Aorta (tissue), 5 donors: ENCODE data around the gene BCO1. TPM values are rescaled to one million over a fixed set of nuclear protein-coding genes. Genes with fewer than 3 reads are reported as not detected.

Source experiments
- ATAC-seq: fragments of 200-7000 bp; cut with Tn5 transposase; one replicate; pipeline ENCODE4 v1.9.1; 2022; ENCODE audit warnings: moderate library complexity; ENCODE audit not compliant: low FRiP score
- DNase-seq, 2 donors: peaks; one replicate each; pipeline ENCODE4 v3.0.0-alpha.2; 2020
- H3K27ac ChIP-seq, 2 donors: one replicate each; pipeline ENCODE4 v1.5.1; 2013; ENCODE audit warnings: low read length in 2 of 2, mild to moderate bottlenecking in 2 of 2, moderate library complexity in 2 of 2, control low read depth in 1 of 2, inconsistent platforms in 1 of 2, low read depth in 1 of 2
- H3K27me3 ChIP-seq, 2 donors: one replicate each; pipeline ENCODE4 v1.6.1; 2013; ENCODE audit warnings: control low read depth in 1 of 2, low read length in 1 of 2, mild to moderate bottlenecking in 1 of 2, moderate library complexity in 1 of 2; ENCODE audit not compliant: insufficient read depth in 2 of 2, control insufficient read depth in 1 of 2
- H3K36me3 ChIP-seq, 2 donors: one replicate each; pipeline ENCODE4 v1.6.1; 2013; ENCODE audit warnings: control low read depth in 1 of 2, low read length in 1 of 2, mild to moderate bottlenecking in 1 of 2; ENCODE audit not compliant: insufficient read depth in 2 of 2, control insufficient read depth in 1 of 2
- H3K4me1 ChIP-seq, 2 donors: one replicate each; pipeline ENCODE4 v1.6.1; 2013; ENCODE audit warnings: low read length in 2 of 2, control low read depth in 1 of 2, mild to moderate bottlenecking in 1 of 2, moderate library complexity in 1 of 2; ENCODE audit not compliant: insufficient read depth in 2 of 2, control insufficient read depth in 1 of 2
- H3K4me3 ChIP-seq, 2 donors: one replicate each; pipeline ENCODE4 v1.5.1; 2013; ENCODE audit warnings: low read length in 2 of 2, control low read depth in 1 of 2, mild to moderate bottlenecking in 1 of 2
- H3K9me3 ChIP-seq: one replicate; pipeline ENCODE4 v1.6.1; 2013; ENCODE audit warnings: mild to moderate bottlenecking, low read length; ENCODE audit not compliant: control insufficient read depth
- WGBS, 2 donors: extraction: QIAGEN DNeasy Blood & Tissue Kit; methylation state at CpG; one replicate each; pipeline ENCODE4 v1.1.7; 2013; 5-methylcytosine and 5-hydroxymethylcytosine counted together
- intact Hi-C, 2 donors: fragments of 100-400 bp; cut with DNase I; formaldehyde crosslinking; loops; one replicate each; pipeline versions ENCODE4 v1.14.2 to v1.15.0; 2022
- long read RNA-seq, 2 donors: library from polyadenylated mRNA; unstranded; transcript quantifications; one replicate each; pipeline ENCODE4 v2.0.0, GENCODE V29; 2020 to 2021
- polyA plus RNA-seq, 2 donors: library from polyadenylated mRNA; stranded (reverse); fragments of 200-250 nt; gene quantifications; one replicate each; pipeline ENCODE4 v1.2.3, GENCODE V29; 2013
- total RNA-seq, 2 donors: library from RNA; stranded (reverse); fragmentation: NEBNext Ultra II Directional; extraction: Animal tissue kit (Norgen Biotek cat#: 25700); gene quantifications; one replicate each; pipeline ENCODE4 v1.2.1, GENCODE V29; 2021
- donor health status: healthy with polysubstance abuse.
- donor health status: Bipolar disorder and iron deficiency.
- donor health status: DM: no; HTN: no; CAD: no.
- donor health status: DM: no; HTN: no; CAD: no.
- donor health status: DM: yes; HTN: yes; CAD: no.

The BCO1 gene, protein sequence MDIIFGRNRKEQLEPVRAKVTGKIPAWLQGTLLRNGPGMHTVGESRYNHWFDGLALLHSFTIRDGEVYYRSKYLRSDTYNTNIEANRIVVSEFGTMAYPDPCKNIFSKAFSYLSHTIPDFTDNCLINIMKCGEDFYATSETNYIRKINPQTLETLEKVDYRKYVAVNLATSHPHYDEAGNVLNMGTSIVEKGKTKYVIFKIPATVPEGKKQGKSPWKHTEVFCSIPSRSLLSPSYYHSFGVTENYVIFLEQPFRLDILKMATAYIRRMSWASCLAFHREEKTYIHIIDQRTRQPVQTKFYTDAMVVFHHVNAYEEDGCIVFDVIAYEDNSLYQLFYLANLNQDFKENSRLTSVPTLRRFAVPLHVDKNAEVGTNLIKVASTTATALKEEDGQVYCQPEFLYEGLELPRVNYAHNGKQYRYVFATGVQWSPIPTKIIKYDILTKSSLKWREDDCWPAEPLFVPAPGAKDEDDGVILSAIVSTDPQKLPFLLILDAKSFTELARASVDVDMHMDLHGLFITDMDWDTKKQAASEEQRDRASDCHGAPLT
- total RNA-seq (not detected), polyA plus RNA-seq (1 to 10 TPM in 1 of 2 donors, not detected in 1; 3.5 TPM)
- long read RNA-seq, donor 1, result 0 reads
- long read RNA-seq, donor 2, result 0 reads

DNA sequence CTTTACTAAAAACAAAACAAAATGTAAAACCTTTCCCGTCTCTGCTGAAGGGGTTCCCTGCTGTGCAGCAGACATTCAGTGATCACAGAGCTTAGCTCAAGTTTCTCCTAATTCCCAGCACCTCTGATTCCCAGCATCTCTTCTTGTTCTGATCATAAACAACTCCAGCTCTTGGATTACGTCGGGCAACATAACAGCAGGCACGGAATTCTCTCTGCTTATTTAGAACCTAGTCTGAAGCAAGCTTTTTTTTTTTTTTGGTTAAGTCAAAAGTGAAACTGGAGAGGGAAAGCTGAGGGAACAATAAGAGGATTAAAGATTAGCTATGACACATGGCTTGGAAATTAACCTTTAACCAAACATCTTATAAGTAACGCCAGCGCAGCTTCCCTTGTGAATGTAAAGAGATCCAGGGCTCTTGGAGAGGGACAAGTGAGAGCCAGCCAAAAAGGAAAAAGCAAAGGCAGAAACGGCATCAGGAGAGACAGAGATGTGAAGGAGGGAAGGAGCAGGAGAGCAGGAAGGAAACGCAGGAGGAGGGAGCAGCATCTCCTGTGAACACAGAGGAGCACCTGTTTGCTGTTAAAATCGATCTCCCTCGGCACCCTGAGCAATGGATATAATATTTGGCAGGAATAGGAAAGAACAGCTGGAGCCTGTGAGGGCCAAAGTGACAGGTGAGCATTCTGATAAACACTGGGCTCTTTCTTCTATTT lies at the start of gene BCO1:
TSS of gene BCO1 (plus strand) at position 394 of the 716 bp plus-strand sequence. CDS start at position 614, 220 bp downstream.
- H3K36me3 ChIP-seq, result no peaks in the 10 kb centered on the region
- ATAC-seq, result no peak
- H3K9me3 ChIP-seq, result no peaks in the 10 kb centered on the region
- no peak for DNase-seq
- intact Hi-C loops, result no loop called here
- no peaks in the 10 kb centered on the region for H3K27me3 ChIP-seq
- peak within 1 kb of the TSS; percentile 26 to 52 for H3K4me3 ChIP-seq
- H3K27ac ChIP-seq, result no peak within 1 kb of the TSS
- WGBS, 2 donors, result 9 to 12% methylated on average over 10 of the region's 10 CpGs
- no peaks in the 10 kb centered on the region for H3K4me1 ChIP-seq

DNA sequence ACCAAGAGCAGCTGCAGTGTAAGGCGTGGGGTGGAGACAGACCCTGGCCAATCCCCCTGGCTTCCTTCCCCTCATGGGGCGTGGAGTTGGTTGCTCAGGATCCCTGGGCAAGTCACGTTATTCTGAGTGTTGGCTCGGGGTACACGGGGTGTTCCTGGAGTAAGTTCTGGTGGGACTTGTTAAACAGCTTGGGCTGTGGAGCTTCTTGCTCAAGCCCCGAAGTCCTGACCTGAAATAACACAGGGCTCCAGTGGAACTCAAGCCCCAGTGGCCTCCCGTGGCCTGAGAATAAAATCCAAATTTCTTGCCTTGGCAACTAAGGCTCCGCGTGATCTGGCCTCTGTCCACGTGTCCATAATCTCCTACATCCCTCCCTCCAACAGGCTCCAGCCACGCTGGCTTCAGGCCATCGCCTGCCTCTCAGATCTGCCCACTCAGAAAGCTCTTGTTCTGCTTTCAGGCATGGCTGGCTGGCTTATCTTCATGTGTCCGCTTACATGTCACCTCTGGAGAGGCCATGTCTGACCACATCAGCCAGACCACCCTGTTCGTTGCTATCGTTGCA lies 49.3 kb upstream of the BCO1 start:
- peak overlapping the region in 1 of 2 donors; percentile 13 for H3K27ac ChIP-seq
- peaks cover 0 to 4% of the 10 kb centered on the region in 2 donors for H3K4me1 ChIP-seq
- H3K36me3 ChIP-seq, result no peaks in the 10 kb centered on the region
- intact Hi-C loops, result loop anchor here in 1 of 2 donors (10.0 kb wide), 1 partner anchor 126 kb away; the partner anchor contains the start of gene GAN
- no peak overlapping the region for H3K4me3 ChIP-seq
- DNase-seq (peak; percentile 88 to 93), ATAC-seq (peak; percentile 92)
- H3K9me3 ChIP-seq, result no peaks in the 10 kb centered on the region
- WGBS, 2 donors, result 9 to 11% methylated on average over 15 of the region's 15 CpGs
- H3K27me3 ChIP-seq, result no peaks in the 10 kb centered on the region

DNA sequence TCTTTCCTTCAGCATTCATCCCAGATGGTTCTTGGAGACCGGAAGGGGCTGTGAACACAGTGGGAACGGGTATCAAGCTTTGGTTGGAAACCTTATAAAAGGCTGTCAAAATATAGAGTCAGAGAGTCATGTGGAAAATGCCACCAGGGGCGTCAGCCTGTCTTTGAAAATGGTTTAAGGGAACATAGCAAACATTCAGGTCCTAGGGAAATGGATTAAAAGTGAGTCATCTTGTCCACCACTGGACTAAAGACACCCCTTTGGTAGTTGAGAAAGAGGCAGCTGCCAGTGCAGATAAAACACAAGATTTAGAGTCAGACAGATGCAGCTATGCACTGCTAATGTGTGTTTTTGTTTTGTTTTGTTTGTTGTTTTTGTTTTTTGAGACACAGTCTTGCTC lies 47.8 kb upstream of the BCO1 start:
- Histone ChIP-seq H3K4me3 (no peak overlapping the region), H3K36me3 (no peaks in the 10 kb centered on the region), H3K27me3 (no peaks in the 10 kb centered on the region), H3K4me1 (peaks cover 0 to 4% of the 10 kb centered on the region in 2 donors), H3K9me3 (no peaks in the 10 kb centered on the region), H3K27ac (no peak overlapping the region)
- ATAC-seq (no peak), DNase-seq (no peak)
- intact Hi-C loops, result no loop called here
- WGBS, 2 donors, result 40 to 45% methylated on average over 3 of the region's 3 CpGs

DNA sequence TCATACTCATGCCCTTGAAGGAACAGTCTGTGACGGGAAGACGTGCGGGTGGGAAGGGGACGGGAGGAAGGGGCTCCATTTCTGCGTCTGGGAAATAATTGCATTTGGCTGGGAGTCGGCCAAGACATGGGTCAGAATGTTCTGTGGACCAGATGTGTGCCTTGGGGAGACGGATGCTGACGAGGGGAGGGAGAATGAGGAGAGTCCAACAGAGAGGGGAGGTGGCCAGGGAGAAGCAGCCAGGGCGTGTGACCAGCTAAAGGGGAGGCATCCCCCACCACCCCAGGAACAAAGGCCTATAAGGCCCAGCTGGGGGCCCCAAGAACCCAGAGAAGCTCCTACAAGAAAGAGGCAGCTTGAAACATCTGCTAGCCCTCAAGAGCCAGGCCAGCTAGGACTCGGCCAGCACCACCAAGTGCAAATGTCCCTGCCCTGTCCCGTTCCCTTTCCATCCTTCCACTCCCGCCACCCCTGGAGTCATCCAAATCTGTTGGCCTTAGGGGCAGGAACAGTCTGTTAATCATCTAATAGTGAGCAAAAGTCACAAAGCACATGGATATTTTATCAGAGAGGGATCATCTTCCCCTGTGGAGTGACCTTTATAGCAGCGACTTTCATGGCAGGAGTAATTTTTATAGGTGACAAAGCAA lies 42.5 kb upstream of the BCO1 start:
- 68% methylated on average over 13 of the region's 13 CpGs for WGBS, 2 donors
- Histone ChIP-seq H3K27ac (no peak overlapping the region), H3K27me3 (no peaks in the 10 kb centered on the region), H3K36me3 (no peaks in the 10 kb centered on the region), H3K9me3 (no peaks in the 10 kb centered on the region), H3K4me3 (no peak overlapping the region), H3K4me1 (no peaks in the 10 kb centered on the region)
- DNase-seq (no peak), ATAC-seq (no peak)
- intact Hi-C loops, result no loop called here

DNA sequence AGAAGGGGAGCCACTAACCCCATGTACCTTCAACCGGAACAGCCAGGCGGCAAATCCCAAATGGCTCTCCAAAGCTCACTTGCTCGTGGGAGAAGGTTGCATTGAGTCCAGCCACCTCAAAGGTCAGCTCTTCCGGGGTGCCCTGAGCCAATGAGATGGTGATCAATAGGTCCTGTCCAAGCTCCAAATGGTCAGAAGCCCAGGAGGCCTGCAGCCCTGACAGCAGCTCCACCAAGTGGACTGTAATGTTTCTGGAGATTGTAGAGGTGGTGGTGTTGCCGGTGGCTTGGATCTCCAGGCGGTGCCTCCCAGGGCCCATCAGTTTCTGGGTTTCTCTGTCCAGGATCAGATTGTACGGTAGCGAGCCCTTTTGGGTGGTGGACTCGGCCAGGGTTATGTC lies 39.9 kb upstream of the BCO1 start:
- Histone ChIP-seq H3K4me1 (no peaks in the 10 kb centered on the region), H3K27me3 (no peaks in the 10 kb centered on the region), H3K9me3 (no peaks in the 10 kb centered on the region), H3K4me3 (no peak overlapping the region), H3K36me3 (no peaks in the 10 kb centered on the region), H3K27ac (no peak overlapping the region)
- ATAC-seq (no peak), DNase-seq (no peak)
- intact Hi-C loops, result no loop called here
- 66 to 68% methylated on average over 9 of the region's 9 CpGs for WGBS, 2 donors

DNA sequence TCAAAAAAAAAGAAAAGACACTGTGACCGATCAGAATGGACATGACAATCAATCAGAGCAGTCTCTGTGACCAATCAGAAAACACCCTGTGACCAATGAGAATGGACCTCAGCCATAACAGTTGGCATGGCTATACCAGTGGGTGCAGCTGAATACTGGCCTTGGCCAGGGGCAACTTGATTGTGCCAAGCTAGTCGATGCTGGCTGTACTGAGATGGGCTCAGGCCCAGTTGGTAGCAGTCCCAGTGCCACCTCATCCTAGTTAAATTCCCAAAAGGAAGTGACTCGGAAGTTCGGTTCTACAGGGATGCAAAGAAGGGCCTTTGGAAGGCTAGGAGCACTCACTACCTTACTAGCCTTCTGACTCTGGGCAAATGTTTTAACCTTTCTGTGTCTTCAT lies 37.2 kb upstream of the BCO1 start:
- H3K4me1 ChIP-seq, result no peaks in the 10 kb centered on the region
- no peaks in the 10 kb centered on the region for H3K36me3 ChIP-seq
- H3K4me3 ChIP-seq, result no peak overlapping the region
- H3K27me3 ChIP-seq, result no peaks in the 10 kb centered on the region
- ATAC-seq (no peak), DNase-seq (no peak)
- 11 to 12% methylated on average over 4 of the region's 4 CpGs for WGBS, 2 donors
- H3K9me3 ChIP-seq, result no peaks in the 10 kb centered on the region
- intact Hi-C loops, result loop anchor here (5.0 to 10.0 kb wide), 2 partner anchors 534 to 541 kb away; no protein-coding TSS in a partner anchor
- H3K27ac ChIP-seq, result no peak overlapping the region

DNA sequence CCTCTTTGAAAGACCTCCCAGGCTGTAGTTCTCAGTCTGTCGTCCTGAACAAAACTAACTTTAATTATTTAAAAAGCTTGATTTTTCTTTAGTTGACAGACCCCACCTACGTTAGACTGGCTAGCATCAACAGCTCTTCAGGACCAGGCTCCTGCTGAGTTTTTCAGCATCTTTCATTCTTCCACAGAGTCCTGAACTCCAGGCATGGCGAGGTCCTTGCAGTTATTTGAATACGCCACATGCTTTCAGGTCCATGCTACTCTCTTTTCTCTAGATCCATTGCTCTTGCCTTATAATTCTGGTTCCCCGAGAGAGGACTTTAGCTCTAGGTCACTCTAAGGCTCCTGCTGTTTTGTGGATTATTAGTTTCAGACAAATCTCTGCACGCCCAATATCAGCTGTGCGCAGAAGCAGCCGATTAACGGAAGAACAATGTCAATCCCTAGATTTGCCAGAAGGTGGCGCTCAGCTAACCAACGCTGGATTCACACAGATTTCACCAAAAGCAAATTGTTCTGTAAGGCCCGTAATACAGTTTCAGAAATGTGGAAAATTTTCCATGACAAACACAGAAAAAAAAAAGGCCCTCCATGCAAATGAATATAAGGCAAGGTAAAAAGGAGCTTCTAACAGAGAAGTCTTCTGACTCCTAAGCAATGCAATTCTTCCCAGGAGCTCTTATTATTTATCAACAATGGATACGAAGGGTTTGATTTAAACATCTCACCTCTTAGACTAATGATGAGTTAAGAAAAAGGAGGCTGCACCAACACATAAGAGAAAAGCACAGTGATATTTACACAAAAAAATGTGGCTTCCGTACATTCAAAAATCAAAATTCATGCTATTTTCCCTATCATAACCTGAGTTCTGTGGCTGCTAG lies 33.5 kb upstream of the BCO1 start:
- ATAC-seq, result peak; percentile 63
- intact Hi-C loops, result loop anchor here (5.0 to 10.0 kb wide), 2 partner anchors 530 to 537 kb away; no protein-coding TSS in a partner anchor

More for the DNA sequence above, 33.5 kb upstream of the BCO1 start:
- WGBS, 2 donors, result 26 to 28% methylated on average over 14 of the region's 14 CpGs
- no peak overlapping the region for H3K27ac ChIP-seq
- no peaks in the 10 kb centered on the region for H3K4me1 ChIP-seq
- no peaks in the 10 kb centered on the region for H3K9me3 ChIP-seq
- no peaks in the 10 kb centered on the region for H3K27me3 ChIP-seq
- no peak overlapping the region for H3K4me3 ChIP-seq
- no peak for DNase-seq
- H3K36me3 ChIP-seq, result no peaks in the 10 kb centered on the region
